CD1c-positive myeloid dendritic cell (primary cell): Measurements from ENCODE around the gene CGB7.

Experiments used
- DNase-seq: peaks from one replicate; pipeline ENCODE4 v3.0.0-alpha.2; 2016; ENCODE audit errors: extremely low spot score

Gene CGB7

GRCh38 chr19:49057636-49058234, at the start of gene CGB7:
CGB7 (minus strand) TSS chr19:49057749; CDS start chr19:49055375, 2,374 bp downstream.
- peak; percentile 46 for DNase-seq

- DNase-seq = peak; percentile 51
Measured at GRCh38 chr19:49106648-49107135, 49.1 kb upstream of the CGB7 start.

- DNase-seq = no peak
Measured at GRCh38 chr19:49104229-49104864, 46.8 kb upstream of the CGB7 start.

- no peak for DNase-seq
Measured at GRCh38 chr19:49103331-49104085, 46.0 kb upstream of the CGB7 start.

GRCh38 chr19:49102303-49102702, 44.8 kb upstream of the CGB7 start:
- no peak for DNase-seq

GRCh38 chr19:49101160-49101559, 43.6 kb upstream of the CGB7 start:
- no peak for DNase-seq

- no peak for DNase-seq
Measured at GRCh38 chr19:49098795-49099194, 41.2 kb upstream of the CGB7 start.

GRCh38 chr19:49097453-49098288, 40.1 kb upstream of the CGB7 start:
- peak; percentile 82 for DNase-seq

GRCh38 chr19:49094505-49095482, 37.2 kb upstream of the CGB7 start:
- DNase-seq = no peak

- DNase-seq = no peak
Measured at GRCh38 chr19:49092686-49093085, 35.1 kb upstream of the CGB7 start.

GRCh38 chr19:49091391-49092038, 34.0 kb upstream of the CGB7 start:
- DNase-seq = no peak

GRCh38 chr19:49086296-49086695, 28.7 kb upstream of the CGB7 start:
- no peak for DNase-seq

- no peak for DNase-seq
Measured at GRCh38 chr19:49085868-49086232, 28.3 kb upstream of the CGB7 start.

- peak; percentile 99 for DNase-seq
Measured at GRCh38 chr19:49085020-49085867, 27.7 kb upstream of the CGB7 start, which contains the start of gene SNRNP70. SNRNP70 (plus strand) TSS chr19:49085451; CDS start chr19:49086415, 964 bp downstream.

GRCh38 chr19:49084206-49085019, 26.9 kb upstream of the CGB7 start:
- DNase-seq = no peak

GRCh38 chr19:49081273-49081672, 23.7 kb upstream of the CGB7 start:
- no peak for DNase-seq

GRCh38 chr19:49080392-49080791, 22.8 kb upstream of the CGB7 start:
- no peak for DNase-seq

- peak; percentile 15 for DNase-seq
Measured at GRCh38 chr19:49074869-49075268, 17.3 kb upstream of the CGB7 start.
